Tibial nerve (tissue), 4 donors: Measurements from ENCODE around the gene EN1.

Experiments used
- EP300 ChIP-seq, 2 donors: sonication (generic); formaldehyde crosslinking; IDR thresholded peaks; one replicate each; pipeline ENCODE4 v1.6.1; 2017; ENCODE audit warnings: antibody characterized with exemption in 2 of 2, mild to moderate bottlenecking in 1 of 2
- POLR2A ChIP-seq, 2 donors: fragments of 450-650 bp; IDR thresholded peaks; one replicate each; pipeline ENCODE4 v1.6.1; 2017; ENCODE audit warnings: antibody characterized with exemption in 2 of 2, mild to moderate bottlenecking in 2 of 2, moderate library complexity in 2 of 2
- TF ChIP-seq, protein P1 (sequence below), 5 experiments: fragments of 200-600 bp in 3 of 5; fragments of 450-650 bp in 2 of 5; sonication (generic) in 3 of 5; IDR thresholded peaks; one replicate each; pipeline ENCODE4 v1.5.1; 2016 to 2019; ENCODE audit warnings: antibody characterized with exemption in 5 of 5, mild to moderate bottlenecking in 3 of 5, moderate library complexity in 2 of 5

DNA sequence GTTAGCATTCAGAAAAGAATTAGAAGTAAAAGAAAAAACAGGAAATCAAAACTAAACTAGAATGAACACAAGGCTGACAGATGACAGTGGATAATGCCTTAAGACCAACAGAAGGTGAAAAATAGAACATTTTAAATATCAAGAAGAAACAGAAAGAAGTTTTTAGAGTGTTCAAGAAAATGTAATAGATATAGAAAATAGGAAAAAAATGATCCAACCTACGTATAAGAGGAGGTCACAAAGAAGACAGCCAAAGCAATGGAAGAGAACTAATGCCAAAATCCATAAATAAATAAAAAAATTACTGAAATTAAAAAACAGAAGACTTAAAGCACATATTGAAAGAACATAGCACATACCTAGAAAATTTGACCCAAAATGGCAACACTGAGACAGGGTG, 42.5 kb upstream of the EN1 start:
- TF ChIP-seq, protein P1, sequence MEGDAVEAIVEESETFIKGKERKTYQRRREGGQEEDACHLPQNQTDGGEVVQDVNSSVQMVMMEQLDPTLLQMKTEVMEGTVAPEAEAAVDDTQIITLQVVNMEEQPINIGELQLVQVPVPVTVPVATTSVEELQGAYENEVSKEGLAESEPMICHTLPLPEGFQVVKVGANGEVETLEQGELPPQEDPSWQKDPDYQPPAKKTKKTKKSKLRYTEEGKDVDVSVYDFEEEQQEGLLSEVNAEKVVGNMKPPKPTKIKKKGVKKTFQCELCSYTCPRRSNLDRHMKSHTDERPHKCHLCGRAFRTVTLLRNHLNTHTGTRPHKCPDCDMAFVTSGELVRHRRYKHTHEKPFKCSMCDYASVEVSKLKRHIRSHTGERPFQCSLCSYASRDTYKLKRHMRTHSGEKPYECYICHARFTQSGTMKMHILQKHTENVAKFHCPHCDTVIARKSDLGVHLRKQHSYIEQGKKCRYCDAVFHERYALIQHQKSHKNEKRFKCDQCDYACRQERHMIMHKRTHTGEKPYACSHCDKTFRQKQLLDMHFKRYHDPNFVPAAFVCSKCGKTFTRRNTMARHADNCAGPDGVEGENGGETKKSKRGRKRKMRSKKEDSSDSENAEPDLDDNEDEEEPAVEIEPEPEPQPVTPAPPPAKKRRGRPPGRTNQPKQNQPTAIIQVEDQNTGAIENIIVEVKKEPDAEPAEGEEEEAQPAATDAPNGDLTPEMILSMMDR (IDR thresholded peaks at IDR 0.05): no peak
- TF ChIP-seq POLR2A (IDR thresholded peaks at IDR 0.05): no peak
- TF ChIP-seq EP300 (IDR thresholded peaks at IDR 0.05): no peak
